HL-60 (cell line): ENCODE results near the gene CHURC1.

Experiments used
- DNase-seq, 2 experiments: peaks; one replicate each; pipeline ENCODE4 v3.0.0-alpha.2; 2010 to 2020; ENCODE audit warnings: low read depth in 1 of 2, low spot score in 1 of 2
- H3K27ac ChIP-seq: fragments of 250-450 bp; sonication (Bioruptor Pico); replicated peaks from 2 replicates; pipeline ENCODE4 v1.5.1; 2020; ENCODE audit warnings: mild to moderate bottlenecking, moderate library complexity
- H3K27me3 ChIP-seq: fragments of 250-450 bp; sonication (Bioruptor Pico); 2 replicates; pipeline ENCODE4 v1.5.1; 2021; ENCODE audit warnings: mild to moderate bottlenecking, moderate library complexity; ENCODE audit not compliant: insufficient read depth, poor library complexity, severe bottlenecking
- H3K4me3 ChIP-seq: replicated peaks from 2 replicates; pipeline ENCODE4 v1.5.1; 2011; ENCODE audit warnings: mild to moderate bottlenecking, control low read depth, low read length; ENCODE audit not compliant: insufficient read depth
- CTCF ChIP-seq: IDR thresholded peaks from one replicate; pipeline ENCODE4 v1.5.1; 2011; ENCODE audit warnings: low read length, control low read depth, inconsistent platforms; ENCODE audit not compliant: insufficient read depth
- POLR2AphosphoS5 ChIP-seq: IDR thresholded peaks from 2 replicates; pipeline ENCODE4 v1.6.1; 2012; ENCODE audit warnings: low read depth

The CHURC1 gene

DNA sequence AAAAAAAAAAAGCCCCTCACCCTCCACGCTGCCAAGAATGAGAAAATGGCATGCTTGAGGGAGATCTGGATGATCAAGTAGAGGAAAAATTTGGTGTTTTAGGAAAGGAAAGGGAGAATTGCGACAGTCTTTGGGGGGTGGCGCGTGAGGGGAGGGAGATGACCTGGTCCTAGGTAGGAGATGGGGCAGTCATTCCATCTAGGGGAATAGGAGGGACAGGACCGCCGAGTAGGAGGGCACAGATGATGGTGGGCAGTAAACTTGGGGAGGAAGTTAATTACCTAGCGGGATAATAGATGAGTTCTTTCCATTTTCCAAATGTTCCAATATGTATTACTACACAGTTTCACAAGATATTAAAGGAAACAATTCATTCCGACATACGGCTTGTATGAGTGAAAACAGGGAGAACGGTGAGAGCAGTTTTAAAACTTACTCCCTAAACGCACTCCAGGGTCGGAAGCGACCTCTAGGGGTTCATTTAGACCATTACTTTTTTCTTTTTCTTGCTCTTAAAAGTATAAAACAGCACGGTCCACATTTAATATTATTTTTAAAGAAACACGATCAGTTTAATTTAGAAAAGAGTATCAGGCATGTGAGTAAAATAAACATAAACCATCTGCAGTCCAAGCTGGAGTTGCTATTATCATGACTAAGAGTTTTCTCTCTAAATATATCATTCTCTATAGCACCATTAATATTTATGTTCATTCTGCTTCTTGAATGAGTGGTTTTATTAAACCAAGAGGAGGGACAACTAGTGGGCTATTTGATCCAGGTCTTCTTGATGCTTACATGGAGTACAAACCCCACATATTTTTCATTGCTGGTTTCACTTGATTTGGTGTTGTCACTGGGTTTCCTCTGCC lies 69.4 kb downstream of the CHURC1 start:
- TF ChIP-seq POLR2AphosphoS5 (no peak), CTCF (peak; percentile 7)
- H3K4me3 ChIP-seq, result no peak overlapping the region
- H3K27me3 ChIP-seq, result no peaks in the 10 kb centered on the region
- DNase-seq, result peak in 1 of 2 experiments; percentile 15
- no peak overlapping the region for H3K27ac ChIP-seq
